ENCODE results near the gene FLT1. TPM values are rescaled to one million over a fixed set of nuclear protein-coding genes. Genes with fewer than 3 reads are reported as not detected.

The FLT1 gene
- total RNA-seq, 1 experiment from 2014 or later = 1.6 TPM

DNA sequence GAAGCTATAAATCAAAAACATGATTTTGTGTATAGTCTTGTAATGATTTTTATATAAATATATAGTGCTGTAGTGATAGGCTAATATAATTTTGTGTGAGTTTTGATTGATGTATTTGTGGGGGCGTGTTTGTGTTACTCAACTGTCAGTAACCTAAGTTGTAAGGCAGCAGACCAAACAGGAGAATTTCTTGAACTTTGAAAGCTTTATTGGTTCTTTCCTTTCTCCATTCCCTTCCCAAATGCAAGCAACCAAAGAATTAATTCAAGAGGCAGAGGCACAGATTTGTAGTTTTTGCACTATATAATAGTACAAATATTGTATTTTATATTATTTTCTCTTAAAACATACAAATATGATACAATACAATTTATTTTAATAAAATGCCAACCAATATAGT, 109.6 kb downstream of the FLT1 start:
- H3K9me3 ChIP-seq (replicated peaks) = no peaks in the 10 kb centered on the region
- H3K4me1 ChIP-seq (replicated peaks) = peaks cover 5% of the 10 kb centered on the region; the same call in 1 of the 2 replicates
- H3K27me3 ChIP-seq (replicated peaks) = no peaks in the 10 kb centered on the region
- H3K4me3 ChIP-seq = no peak overlapping the region
- DNase-seq (ENCODE audit: low read depth in 1 of 2, low spot score in 2 of 2) = no peak
- no peaks in the 10 kb centered on the region for H3K36me3 ChIP-seq
- H3K27ac ChIP-seq = no peak overlapping the region

DNA sequence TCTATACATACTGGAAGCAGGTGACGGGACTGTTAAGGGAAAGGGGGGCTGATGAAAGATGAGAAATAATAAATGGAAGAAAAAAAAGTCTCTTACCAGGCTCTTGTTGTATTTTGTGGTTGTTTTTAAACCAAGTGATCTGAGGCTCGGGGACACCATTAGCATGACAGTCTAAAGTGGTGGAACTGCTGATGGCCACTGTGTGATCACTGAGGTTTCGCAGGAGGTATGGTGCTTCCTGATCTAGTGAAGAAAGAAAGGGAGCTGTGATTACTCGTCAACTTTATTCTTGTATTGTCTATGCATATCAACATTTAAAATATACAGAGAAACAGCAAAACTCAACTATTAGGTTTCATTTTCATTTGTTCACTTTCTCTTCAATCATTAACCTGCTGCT, 110.1 kb downstream of the FLT1 start:
- H3K9me3 ChIP-seq (replicated peaks) = no peaks in the 10 kb centered on the region
- H3K27ac ChIP-seq = no peak overlapping the region
- H3K4me3 ChIP-seq = no peak overlapping the region
- H3K36me3 ChIP-seq = no peaks in the 10 kb centered on the region
- no peaks in the 10 kb centered on the region for H3K27me3 ChIP-seq (replicated peaks)
- peaks cover 5% of the 10 kb centered on the region; the same call in 1 of the 2 replicates for H3K4me1 ChIP-seq (replicated peaks)
- no peak for DNase-seq (ENCODE audit: low read depth in 1 of 2, low spot score in 2 of 2)

DNA sequence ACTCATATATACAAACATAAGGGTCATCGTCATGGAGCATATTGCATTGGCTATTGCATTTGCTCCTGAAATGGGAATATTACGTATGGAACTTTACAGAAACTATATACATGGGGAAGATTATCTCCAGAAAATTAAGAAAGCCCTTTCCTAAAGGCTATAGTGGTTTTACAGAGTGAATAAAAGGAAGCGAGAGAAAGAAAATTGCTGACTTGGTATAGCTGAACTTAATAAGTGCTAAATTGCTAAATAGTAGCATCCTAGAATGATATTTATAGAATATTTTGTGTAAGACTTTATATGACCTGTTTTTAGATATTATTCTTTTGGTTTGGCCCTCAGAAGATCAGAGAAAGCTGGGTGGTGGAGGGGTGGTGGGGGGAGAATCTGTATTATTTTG, 114.6 kb downstream of the FLT1 start:
- H3K36me3 ChIP-seq = no peaks in the 10 kb centered on the region
- no peaks in the 10 kb centered on the region for H3K9me3 ChIP-seq (replicated peaks)
- no peak overlapping the region for H3K4me3 ChIP-seq
- DNase-seq (ENCODE audit: low read depth in 1 of 2, low spot score in 2 of 2) = no peak
- no peaks in the 10 kb centered on the region for H3K4me1 ChIP-seq (replicated peaks)
- H3K27ac ChIP-seq = no peak overlapping the region
- H3K27me3 ChIP-seq (replicated peaks) = no peaks in the 10 kb centered on the region

DNA sequence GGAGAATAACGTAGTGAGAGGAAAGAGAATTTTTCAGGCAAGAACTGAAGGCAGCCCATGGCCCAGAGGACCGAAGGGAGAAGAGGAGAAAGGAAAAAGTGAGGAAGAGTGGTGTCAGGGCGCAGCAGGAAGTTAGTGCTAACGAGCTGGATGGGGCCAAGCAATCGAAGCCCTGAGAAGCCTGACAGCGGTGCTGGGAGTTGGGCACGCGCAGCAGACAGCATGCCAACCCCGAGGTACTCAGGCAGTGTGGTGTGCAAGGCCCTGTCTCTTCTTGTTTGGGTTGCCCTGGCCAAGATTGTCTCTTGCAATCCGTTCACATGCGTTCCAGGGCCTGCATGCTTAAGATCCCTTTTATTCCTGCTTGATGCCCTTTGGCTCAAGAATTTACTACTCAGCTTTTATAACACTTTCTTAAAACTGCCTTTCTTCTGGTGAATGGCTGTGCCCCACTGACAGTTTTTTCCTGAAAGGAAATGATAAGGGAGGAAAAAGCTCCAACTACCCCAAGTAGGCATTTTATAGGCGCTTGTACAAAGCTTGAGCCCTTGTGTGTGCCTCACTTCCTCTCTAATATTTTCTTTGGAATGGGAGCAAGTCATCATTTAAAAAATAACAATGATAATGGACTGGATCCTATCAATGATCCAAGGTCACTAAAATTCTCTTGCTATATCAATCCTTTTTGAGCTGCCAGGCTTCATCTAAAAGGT, 115.4 kb downstream of the FLT1 start:
- no peaks in the 10 kb centered on the region for H3K36me3 ChIP-seq
- H3K27ac ChIP-seq = no peak overlapping the region
- no peaks in the 10 kb centered on the region for H3K27me3 ChIP-seq (replicated peaks)
- no peaks in the 10 kb centered on the region for H3K4me1 ChIP-seq (replicated peaks)
- no peak for DNase-seq (ENCODE audit: low read depth in 1 of 2, low spot score in 2 of 2)
- no peak overlapping the region for H3K4me3 ChIP-seq
- no peaks in the 10 kb centered on the region for H3K9me3 ChIP-seq (replicated peaks)

DNA sequence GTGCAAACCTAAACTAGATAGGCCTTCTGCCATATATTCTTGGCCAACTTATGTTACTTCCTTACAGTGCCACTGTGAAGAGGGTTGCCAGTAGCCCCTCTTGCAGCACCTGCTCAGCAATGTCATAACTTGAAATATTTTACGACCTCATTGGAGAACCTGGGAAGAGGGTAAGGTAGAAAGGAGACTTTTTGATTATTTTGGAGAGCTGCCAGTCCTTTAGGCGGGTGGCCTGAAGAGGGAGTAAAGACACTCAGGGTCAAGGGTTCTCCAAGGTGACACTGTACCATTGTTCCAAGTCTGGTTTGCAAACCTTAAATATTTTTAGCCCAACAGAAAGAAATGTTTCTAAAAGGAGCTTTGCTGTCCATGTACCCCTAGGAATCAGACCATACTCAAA, 118.3 kb downstream of the FLT1 start:
- no peak for DNase-seq (ENCODE audit: low read depth in 1 of 2, low spot score in 2 of 2)
- Histone ChIP-seq H3K4me1 (replicated peaks) (no peaks in the 10 kb centered on the region), H3K9me3 (replicated peaks) (no peaks in the 10 kb centered on the region), H3K4me3 (no peak overlapping the region), H3K27ac (no peak overlapping the region), H3K27me3 (replicated peaks) (no peaks in the 10 kb centered on the region), H3K36me3 (no peaks in the 10 kb centered on the region)

DNA sequence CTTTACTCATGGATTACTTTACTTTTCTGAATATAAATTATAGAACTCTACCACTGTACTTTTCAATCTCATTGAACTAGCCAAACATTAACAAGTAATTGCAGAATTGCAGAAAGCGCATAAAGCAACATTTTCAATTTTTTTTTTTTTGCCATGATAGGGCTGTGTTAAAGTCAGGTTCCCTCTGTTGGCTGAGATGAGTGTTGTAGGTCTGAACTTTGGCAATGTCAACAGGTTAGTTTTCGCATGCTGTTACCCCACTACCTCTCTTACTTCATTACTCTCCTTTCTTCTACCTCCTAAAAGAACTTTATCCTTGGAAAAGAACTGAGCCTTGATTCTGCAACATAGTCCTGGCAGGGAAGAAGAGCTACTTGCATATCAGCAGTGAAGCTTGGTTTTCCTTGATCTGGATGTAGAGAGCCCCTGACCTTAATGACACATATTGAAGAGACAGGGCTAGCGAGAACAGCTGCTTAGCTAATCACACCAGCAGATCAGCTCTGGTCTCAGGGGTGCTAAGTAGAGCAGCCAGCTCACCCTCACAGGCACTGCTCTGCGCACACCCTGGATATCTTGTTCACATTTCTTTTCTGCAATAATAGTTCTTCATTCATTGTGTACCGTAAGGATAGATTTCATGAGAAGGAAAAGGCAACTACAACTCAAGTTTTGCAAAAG, 119.5 kb downstream of the FLT1 start:
- Histone ChIP-seq H3K36me3 (no peaks in the 10 kb centered on the region), H3K9me3 (replicated peaks) (no peaks in the 10 kb centered on the region), H3K4me3 (no peak overlapping the region), H3K27me3 (replicated peaks) (no peaks in the 10 kb centered on the region), H3K27ac (no peak overlapping the region), H3K4me1 (replicated peaks) (no peaks in the 10 kb centered on the region)
- no peak for DNase-seq (ENCODE audit: low read depth in 1 of 2, low spot score in 2 of 2)

DNA sequence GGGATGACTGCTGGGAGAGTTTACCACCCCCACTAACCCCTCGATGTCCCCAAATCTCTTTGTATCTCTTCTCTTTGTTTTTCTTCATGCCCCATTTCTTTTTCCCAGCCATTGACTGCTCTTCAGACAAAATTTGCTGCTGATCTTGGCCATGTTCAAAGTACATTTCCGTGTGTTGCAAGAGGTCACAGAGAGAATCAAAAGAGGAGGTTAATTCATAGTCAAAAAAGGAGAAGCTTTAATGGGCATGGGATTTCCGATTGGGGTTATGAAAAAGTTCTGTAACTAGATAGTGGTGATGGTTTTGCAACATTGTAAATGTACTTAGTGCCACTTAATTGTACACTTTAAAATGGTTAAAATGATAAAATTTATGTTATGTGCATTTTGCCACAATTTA, 121.1 kb downstream of the FLT1 start:
- Histone ChIP-seq H3K27me3 (replicated peaks) (no peaks in the 10 kb centered on the region), H3K27ac (no peak overlapping the region), H3K36me3 (no peaks in the 10 kb centered on the region), H3K4me3 (no peak overlapping the region), H3K4me1 (replicated peaks) (no peaks in the 10 kb centered on the region), H3K9me3 (replicated peaks) (no peaks in the 10 kb centered on the region)
- DNase-seq (ENCODE audit: low read depth in 1 of 2, low spot score in 2 of 2) = no peak

DNA sequence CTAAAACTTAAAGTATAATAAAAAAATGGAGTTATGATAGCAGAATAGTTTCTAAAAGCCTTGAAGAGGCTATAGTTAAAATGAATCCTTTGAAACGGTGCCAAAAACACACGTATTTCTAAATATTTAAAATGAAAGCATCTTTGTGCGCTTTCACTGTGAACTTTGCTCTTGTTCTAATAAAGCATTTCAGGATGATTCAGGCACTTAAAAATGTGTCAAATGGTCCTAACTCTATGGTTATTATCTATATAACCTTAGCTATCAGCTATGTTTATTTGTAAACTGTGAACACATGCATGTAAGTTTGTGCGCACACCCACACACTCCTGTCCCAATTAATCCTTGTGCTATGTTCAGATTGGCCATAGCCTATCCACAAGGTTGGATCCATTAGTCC, 124.5 kb downstream of the FLT1 start:
- no peak for DNase-seq (ENCODE audit: low read depth in 1 of 2, low spot score in 2 of 2)
- Histone ChIP-seq H3K4me1 (replicated peaks) (no peaks in the 10 kb centered on the region), H3K27ac (no peak overlapping the region), H3K36me3 (no peaks in the 10 kb centered on the region), H3K9me3 (replicated peaks) (no peaks in the 10 kb centered on the region), H3K27me3 (replicated peaks) (no peaks in the 10 kb centered on the region), H3K4me3 (no peak overlapping the region)

DNA sequence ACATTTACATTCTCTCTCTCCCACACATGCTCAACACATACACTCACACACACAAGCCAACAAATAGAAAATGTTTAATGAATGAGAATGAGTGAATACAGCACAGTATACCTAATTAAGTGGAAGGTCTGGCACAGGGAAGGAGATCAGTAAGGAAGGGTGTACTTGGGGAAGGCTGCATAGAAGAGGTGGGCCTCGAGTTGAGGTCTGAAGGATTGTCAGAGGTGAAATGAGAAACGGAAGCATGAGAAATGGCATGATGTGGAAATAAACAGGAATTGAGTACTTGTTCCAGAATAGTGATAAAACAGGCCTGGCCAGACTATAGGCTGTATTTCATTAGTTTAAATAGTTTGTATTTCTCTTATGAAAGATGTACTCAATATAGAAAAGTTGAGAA, 136.2 kb downstream of the FLT1 start:
- DNase-seq (ENCODE audit: low read depth in 1 of 2, low spot score in 2 of 2) = no peak
- Histone ChIP-seq H3K27me3 (replicated peaks) (no peaks in the 10 kb centered on the region), H3K36me3 (no peaks in the 10 kb centered on the region), H3K9me3 (replicated peaks) (no peaks in the 10 kb centered on the region), H3K4me1 (replicated peaks) (peaks cover 13% of the 10 kb centered on the region; the same call in 1 of the 2 replicates), H3K27ac (no peak overlapping the region), H3K4me3 (no peak overlapping the region)

DNA sequence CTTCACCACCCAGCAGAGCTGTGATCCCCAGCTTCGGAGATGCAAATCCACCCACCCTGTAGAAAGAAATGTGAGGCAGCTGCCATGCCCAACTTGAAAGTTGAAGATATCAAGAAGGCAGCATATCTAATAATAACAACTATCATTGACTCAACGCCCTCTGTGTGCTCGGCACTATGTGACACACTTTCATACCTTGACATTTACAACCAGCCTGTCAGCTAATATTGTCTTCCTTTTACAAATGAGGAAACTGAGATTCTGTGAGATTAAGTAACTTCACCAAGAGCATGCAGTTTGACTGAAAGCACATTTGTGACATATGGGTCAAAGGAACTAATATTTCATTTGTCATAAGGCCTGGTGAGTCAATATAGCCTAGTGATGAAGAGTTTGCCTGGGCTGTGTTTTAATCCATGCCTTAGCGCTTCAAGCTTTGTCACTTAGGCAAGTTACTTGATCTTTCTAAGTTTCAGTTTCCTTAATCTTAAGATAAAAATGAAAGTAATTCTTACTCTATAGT, 137.0 kb downstream of the FLT1 start:
- Histone ChIP-seq H3K4me3 (no peak overlapping the region), H3K4me1 (replicated peaks) (peaks cover 13% of the 10 kb centered on the region; the same call in 1 of the 2 replicates)
- DNase-seq (ENCODE audit: low read depth in 1 of 2, low spot score in 2 of 2) = no peak

DNA sequence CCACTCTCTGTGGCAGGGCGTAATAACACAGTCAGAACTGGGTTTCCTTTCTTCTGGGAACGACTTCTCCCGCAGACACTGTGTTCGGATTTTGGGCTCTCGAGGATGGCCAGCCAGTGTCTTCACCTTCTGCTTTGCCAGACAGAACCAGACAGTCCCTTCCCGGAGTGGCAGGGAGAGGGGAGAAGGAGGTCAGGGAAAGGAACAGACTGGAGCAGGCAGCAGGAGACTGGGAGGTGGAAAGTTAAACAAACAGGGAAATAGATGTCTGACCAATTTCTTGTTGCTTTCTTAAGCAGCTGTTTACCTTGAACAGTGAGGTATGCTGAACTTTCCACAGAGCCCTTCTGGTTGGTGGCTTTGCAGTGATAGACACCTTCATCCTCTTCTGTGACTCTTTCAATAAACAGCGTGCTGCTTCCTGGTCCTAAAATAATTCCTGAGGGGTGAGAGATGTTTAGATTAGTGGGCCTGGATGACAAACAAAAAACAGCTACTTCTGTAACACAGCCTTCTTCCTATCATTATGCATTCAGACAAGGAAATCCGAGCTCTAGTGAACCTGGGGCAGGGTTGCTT, 137.6 kb downstream of the FLT1 start:
- Histone ChIP-seq H3K4me3 (no peak overlapping the region), H3K27ac (no peak overlapping the region), H3K4me1 (replicated peaks) (peaks cover 13% of the 10 kb centered on the region; the same call in 1 of the 2 replicates), H3K27me3 (replicated peaks) (no peaks in the 10 kb centered on the region), H3K9me3 (replicated peaks) (no peaks in the 10 kb centered on the region), H3K36me3 (no peaks in the 10 kb centered on the region)
- peak in 1 of 2 experiments; percentile 12 for DNase-seq (ENCODE audit: low read depth in 1 of 2, low spot score in 2 of 2)

More for the DNA sequence above, 137.0 kb downstream of the FLT1 start:
- no peaks in the 10 kb centered on the region for H3K36me3 ChIP-seq
- no peak overlapping the region for H3K27ac ChIP-seq
- H3K27me3 ChIP-seq (replicated peaks) = no peaks in the 10 kb centered on the region
- H3K9me3 ChIP-seq (replicated peaks) = no peaks in the 10 kb centered on the region

DNA sequence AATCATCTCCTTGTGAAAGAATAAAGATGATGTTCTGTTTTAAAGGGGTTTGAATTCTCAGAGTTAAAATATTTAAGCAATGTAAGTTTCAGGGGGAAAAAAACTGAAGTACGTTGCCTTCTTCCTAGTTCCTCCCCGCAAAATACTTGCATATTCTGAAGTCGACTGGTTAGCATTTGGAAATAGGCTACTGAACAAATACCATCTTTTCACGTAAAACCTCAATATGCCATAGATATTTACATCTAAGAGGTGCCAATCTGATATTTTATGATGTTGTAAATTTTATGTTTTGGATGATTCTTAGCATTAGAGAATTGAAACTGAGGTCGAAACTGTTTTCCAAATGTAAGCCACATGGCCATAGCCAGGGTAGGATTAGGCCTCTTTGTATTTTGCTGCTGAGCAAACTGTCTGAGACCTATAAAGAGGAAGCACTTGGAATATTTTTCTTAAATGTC, 138.3 kb downstream of the FLT1 start:
- H3K36me3 ChIP-seq = no peaks in the 10 kb centered on the region
- peaks cover 13% of the 10 kb centered on the region; the same call in 1 of the 2 replicates for H3K4me1 ChIP-seq (replicated peaks)

DNA sequence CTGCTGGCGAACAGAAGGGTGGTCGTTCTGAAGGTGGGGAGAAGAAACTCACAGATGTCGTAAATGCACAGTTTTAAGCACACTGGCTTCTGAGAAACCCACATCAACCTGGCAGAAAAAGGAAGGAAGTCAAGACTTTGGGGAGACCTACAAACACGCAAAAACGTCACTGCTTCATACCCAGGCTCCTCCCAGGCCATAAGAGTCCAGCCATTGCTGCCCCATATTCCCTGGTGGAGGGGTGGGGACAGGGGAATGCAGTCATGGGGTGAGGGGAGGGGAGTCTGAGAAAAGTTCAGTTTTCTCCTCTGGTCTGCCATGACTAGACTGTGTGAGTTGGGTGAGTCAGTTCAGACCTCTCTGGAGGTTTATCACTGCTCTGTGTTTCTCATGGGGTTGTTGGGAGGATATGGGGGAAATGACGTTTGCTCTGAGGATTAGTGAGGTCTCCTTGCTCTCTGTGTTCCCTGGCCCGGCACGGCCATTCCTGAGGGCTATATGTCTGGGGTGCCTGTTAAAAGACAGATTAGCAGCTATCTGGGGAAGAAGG, 139.0 kb downstream of the FLT1 start:
- H3K27ac ChIP-seq = no peak overlapping the region

More for the DNA sequence above, 138.3 kb downstream of the FLT1 start:
- no peaks in the 10 kb centered on the region for H3K9me3 ChIP-seq (replicated peaks)
- H3K27me3 ChIP-seq (replicated peaks) = no peaks in the 10 kb centered on the region
- DNase-seq (ENCODE audit: low read depth in 1 of 2, low spot score in 2 of 2) = no peak
- no peak overlapping the region for H3K4me3 ChIP-seq
- no peak overlapping the region for H3K27ac ChIP-seq

More for the DNA sequence above, 139.0 kb downstream of the FLT1 start:
- DNase-seq (ENCODE audit: low read depth in 1 of 2, low spot score in 2 of 2) = no peak
- H3K27me3 ChIP-seq (replicated peaks) = no peaks in the 10 kb centered on the region
- H3K36me3 ChIP-seq = no peaks in the 10 kb centered on the region
- peaks cover 13% of the 10 kb centered on the region; the same call in 1 of the 2 replicates for H3K4me1 ChIP-seq (replicated peaks)
- no peaks in the 10 kb centered on the region for H3K9me3 ChIP-seq (replicated peaks)
- no peak overlapping the region for H3K4me3 ChIP-seq

All from SJSA1 (cell line).